ENCODE data around the gene SLC6A12. TPM values are rescaled to one million over a fixed set of nuclear protein-coding genes. Genes with fewer than 3 reads are reported as not detected.

Gene SLC6A12
- total RNA-seq, 1 donor from 2014 or later, result 1.4 TPM

DNA sequence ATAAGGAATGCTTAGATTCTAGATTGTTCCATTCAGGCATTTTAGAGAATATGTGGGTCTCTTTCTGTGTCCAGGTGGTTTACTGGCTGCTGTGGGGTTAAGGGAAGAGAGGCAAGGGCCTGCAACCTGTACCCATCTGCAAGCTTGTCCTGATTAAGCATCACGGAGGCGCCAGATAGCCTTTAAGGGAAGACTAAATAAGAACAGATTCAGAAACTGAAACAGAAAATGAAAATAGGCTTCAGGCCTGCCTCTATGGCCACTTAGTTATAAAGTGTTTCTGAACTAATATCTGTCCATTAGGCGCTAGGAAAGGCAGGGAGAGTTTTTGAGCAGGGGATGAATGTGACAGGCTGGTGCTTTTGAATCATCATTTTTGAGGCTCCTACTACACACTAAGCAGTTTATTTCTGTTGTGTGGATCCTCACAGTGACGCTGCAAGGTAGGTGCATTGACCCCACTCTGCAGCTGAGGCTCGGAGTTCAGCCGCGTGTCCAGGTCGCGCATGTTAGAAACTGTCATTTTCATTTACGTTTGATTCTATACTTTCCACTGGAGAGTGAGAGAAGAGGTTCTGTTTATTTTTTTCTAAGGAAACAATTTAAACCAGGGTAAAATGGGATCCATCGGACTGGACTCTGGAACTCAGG, 47.4 kb downstream of the SLC6A12 start:
- Histone ChIP-seq H3K27ac (no peak overlapping the region), H3K27me3 (peaks cover 4% of the 10 kb centered on the region), H3K9me3 (no peaks in the 10 kb centered on the region), H3K4me3 (no peak overlapping the region), H3K36me3 (no peaks in the 10 kb centered on the region), H3K4me1 (no peaks in the 10 kb centered on the region)
- TF ChIP-seq, protein P1, sequence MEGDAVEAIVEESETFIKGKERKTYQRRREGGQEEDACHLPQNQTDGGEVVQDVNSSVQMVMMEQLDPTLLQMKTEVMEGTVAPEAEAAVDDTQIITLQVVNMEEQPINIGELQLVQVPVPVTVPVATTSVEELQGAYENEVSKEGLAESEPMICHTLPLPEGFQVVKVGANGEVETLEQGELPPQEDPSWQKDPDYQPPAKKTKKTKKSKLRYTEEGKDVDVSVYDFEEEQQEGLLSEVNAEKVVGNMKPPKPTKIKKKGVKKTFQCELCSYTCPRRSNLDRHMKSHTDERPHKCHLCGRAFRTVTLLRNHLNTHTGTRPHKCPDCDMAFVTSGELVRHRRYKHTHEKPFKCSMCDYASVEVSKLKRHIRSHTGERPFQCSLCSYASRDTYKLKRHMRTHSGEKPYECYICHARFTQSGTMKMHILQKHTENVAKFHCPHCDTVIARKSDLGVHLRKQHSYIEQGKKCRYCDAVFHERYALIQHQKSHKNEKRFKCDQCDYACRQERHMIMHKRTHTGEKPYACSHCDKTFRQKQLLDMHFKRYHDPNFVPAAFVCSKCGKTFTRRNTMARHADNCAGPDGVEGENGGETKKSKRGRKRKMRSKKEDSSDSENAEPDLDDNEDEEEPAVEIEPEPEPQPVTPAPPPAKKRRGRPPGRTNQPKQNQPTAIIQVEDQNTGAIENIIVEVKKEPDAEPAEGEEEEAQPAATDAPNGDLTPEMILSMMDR (IDR thresholded peaks at IDR 0.05), result no peak
- DNase-seq (ENCODE audit: low spot score in 2 of 2), result no peak
- intact Hi-C loops (cut with DNase I), result no loop called here

DNA sequence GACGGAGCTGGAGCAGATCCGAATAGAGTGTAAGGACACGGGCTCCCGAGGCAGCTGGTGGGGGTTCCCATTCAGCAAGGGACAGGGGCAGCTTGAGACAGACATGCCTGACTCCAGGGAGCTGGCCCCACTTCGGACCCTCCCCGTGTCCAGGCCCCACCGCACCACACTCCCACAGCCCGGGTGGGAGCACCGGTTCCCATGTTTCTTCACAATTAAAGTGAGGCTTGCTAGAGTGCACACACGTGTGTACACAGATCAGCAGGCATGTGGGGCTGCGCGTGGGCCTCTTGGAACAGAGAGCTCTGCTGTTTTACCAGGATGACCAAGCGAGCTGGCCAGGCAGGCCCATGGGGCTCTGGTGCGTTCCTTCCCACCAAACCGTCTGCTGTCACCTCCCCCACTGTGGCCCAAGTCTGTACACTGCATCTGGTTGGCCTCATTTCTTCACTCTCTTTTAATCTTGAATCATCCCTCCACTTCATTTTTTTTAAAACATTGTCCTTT, 48.0 kb downstream of the SLC6A12 start:
- no peak overlapping the region for H3K27ac ChIP-seq
- no peak overlapping the region for H3K4me3 ChIP-seq
- TF ChIP-seq, protein P1 (IDR thresholded peaks at IDR 0.05), result no peak
- H3K9me3 ChIP-seq, result no peaks in the 10 kb centered on the region
- no peaks in the 10 kb centered on the region for H3K4me1 ChIP-seq
- no peaks in the 10 kb centered on the region for H3K36me3 ChIP-seq
- DNase-seq (ENCODE audit: low spot score in 2 of 2), result no peak
- intact Hi-C loops (cut with DNase I), result no loop called here
- peaks cover 4% of the 10 kb centered on the region for H3K27me3 ChIP-seq

- TF ChIP-seq, protein P1 (IDR thresholded peaks at IDR 0.05), result no peak
- no peak for DNase-seq (ENCODE audit: low spot score in 2 of 2)
- intact Hi-C loops (cut with DNase I), result no loop called here
- Histone ChIP-seq H3K9me3 (no peaks in the 10 kb centered on the region), H3K27ac (no peak overlapping the region), H3K4me3 (no peak overlapping the region), H3K27me3 (peaks cover 4% of the 10 kb centered on the region), H3K4me1 (no peaks in the 10 kb centered on the region), H3K36me3 (no peaks in the 10 kb centered on the region)
Observed at GRCh38 chr12:164207-164606, 49.8 kb downstream of the SLC6A12 start.

DNA sequence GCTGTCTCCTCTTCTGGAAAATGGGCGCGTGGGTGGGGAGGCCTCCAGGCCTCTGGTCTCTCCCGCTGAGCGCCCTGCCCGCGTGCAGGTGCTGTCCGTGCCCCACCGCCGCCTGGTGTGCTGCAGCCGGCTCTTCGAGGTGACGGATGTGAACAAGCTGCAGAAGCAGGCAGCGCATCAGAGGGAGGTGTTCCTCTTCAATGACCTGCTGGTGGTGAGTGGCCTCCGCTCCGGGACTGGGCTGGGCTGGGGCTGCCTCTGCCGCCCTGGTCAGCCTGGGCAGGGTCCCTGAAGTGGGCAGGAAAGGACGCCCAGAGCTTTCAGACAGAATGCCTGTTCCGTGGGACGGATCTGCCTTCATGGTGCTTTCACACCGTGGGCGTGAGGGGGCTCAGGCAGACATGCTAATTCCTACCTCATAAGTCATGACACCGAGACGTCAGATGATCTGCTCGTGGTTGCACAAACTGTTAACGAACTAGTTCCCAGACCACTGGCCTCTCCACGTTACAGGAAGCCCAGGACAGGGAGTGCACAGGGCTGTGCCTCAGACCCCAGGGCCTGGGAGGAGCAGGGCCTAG, 50.5 kb downstream of the SLC6A12 start:
- H3K27me3 ChIP-seq, result peaks cover 4% of the 10 kb centered on the region
- intact Hi-C loops (cut with DNase I), result no loop called here

GRCh38 chr12:162467-163307, 51.3 kb downstream of the SLC6A12 start:
- H3K36me3 ChIP-seq, result no peaks in the 10 kb centered on the region
- H3K4me3 ChIP-seq, result no peak overlapping the region
- TF ChIP-seq, protein P1 (IDR thresholded peaks at IDR 0.05), result no peak
- H3K4me1 ChIP-seq, result no peaks in the 10 kb centered on the region
- no peak for DNase-seq (ENCODE audit: low spot score in 2 of 2)
- intact Hi-C loops (cut with DNase I), result no loop called here
- peaks cover 4% of the 10 kb centered on the region for H3K27me3 ChIP-seq
- no peak overlapping the region for H3K27ac ChIP-seq
- no peaks in the 10 kb centered on the region for H3K9me3 ChIP-seq

More for the DNA sequence above, 50.5 kb downstream of the SLC6A12 start:
- Histone ChIP-seq H3K27ac (no peak overlapping the region), H3K9me3 (no peaks in the 10 kb centered on the region), H3K4me1 (no peaks in the 10 kb centered on the region), H3K4me3 (no peak overlapping the region), H3K36me3 (no peaks in the 10 kb centered on the region)
- DNase-seq (ENCODE audit: low spot score in 2 of 2), result no peak
- TF ChIP-seq, protein P1 (IDR thresholded peaks at IDR 0.05), result no peak

Data from ascending aorta (tissue), 2 donors.